Measurements from ENCODE around the gene THOC6. TPM values are rescaled to one million over a fixed set of nuclear protein-coding genes. Genes with fewer than 3 reads are reported as not detected.

The THOC6 gene
- total RNA-seq, 1 donor from 2014 or later, result 15.7 TPM

DNA sequence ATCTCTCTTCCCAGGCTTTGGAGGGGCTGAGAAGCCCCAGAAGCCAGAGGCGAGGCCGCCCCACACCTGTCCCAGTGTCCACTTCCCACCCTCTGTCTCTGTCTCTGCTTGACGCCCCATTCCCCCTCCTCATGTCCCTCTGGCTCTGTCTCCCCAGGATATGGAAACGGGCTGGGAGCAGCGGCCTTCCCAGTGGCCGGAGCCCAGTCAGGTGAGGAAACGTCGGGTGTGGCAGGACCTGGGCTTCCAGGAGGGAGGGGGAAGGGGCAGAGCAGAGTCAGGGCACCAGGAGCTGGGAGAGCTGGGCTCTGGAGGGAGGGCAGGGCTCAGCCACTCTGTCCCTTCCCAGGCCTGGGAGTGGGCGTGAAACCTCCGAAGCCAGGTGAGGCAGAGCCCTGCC, 32.9 kb upstream of the THOC6 start:
- no peak overlapping the region for H3K27ac ChIP-seq (ENCODE audit: low read depth, low read length)
- H3K27me3 ChIP-seq (ENCODE audit: control insufficient read depth in 3 of 3, insufficient read depth in 3 of 3, low read length in 3 of 3), result peaks cover 0 to 9% (median 8%) of the 10 kb centered on the region in 3 donors
- peaks cover 11 to 16% (median 11%) of the 10 kb centered on the region in 3 donors for H3K4me1 ChIP-seq (ENCODE audit: control insufficient read depth in 3 of 3, insufficient read depth in 3 of 3, low read length in 3 of 3)
- no peak overlapping the region for H3K9ac ChIP-seq (ENCODE audit: low read depth in 1 of 3, low read length in 3 of 3)
- no peaks in the 10 kb centered on the region for H3K9me3 ChIP-seq (ENCODE audit: control insufficient read depth in 3 of 3, low read length in 3 of 3)
- no peaks in the 10 kb centered on the region for H3K36me3 ChIP-seq (ENCODE audit: control insufficient read depth in 3 of 3, insufficient read depth in 3 of 3, low read length in 3 of 3)
- H3K4me3 ChIP-seq (ENCODE audit: low read length in 3 of 3), result no peak overlapping the region

DNA sequence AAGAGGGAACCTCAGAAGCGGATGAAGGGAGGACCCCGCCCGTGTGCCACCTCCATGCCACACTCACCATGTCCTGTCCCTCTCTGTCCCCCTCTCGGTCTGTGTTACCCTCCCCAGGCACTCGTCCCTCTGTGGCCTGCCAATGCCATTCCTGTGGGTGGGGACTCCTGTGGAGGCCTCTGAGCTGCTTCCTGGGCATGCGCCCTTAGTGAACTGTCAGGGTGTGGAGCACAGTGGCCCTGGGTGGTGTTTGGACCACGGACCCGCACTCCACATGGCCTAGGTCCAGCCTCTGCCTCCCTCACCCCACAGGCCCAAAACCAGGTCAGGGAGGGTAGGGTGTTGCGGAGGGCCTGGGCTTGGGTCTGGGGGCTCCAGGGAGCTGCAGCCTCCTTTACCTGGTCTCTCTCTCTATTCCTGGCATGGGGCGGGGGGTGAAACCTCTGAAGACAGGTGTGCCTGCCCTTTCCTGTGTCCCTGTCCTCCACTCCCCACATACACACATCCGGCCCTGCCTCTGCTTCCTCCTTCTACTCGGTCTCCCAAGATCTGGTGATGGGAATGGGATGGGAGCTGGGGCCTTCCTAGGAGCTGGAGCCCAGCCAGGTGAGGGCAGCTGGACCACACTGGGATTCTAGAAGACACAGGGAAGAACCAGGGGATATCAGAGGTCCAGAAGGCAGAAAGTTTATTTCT, 32.1 kb upstream of the THOC6 start:
- peaks cover 0 to 9% (median 8%) of the 10 kb centered on the region in 3 donors for H3K27me3 ChIP-seq (ENCODE audit: control insufficient read depth in 3 of 3, insufficient read depth in 3 of 3, low read length in 3 of 3)
- H3K27ac ChIP-seq (ENCODE audit: low read depth, low read length), result no peak overlapping the region
- no peak overlapping the region for H3K9ac ChIP-seq (ENCODE audit: low read depth in 1 of 3, low read length in 3 of 3)
- H3K9me3 ChIP-seq (ENCODE audit: control insufficient read depth in 3 of 3, low read length in 3 of 3), result no peaks in the 10 kb centered on the region
- H3K4me1 ChIP-seq (ENCODE audit: control insufficient read depth in 3 of 3, insufficient read depth in 3 of 3, low read length in 3 of 3), result peaks cover 2 to 8% (median 3%) of the 10 kb centered on the region in 3 donors
- no peaks in the 10 kb centered on the region for H3K36me3 ChIP-seq (ENCODE audit: control insufficient read depth in 3 of 3, insufficient read depth in 3 of 3, low read length in 3 of 3)
- H3K4me3 ChIP-seq (ENCODE audit: low read length in 3 of 3), result no peak overlapping the region

DNA sequence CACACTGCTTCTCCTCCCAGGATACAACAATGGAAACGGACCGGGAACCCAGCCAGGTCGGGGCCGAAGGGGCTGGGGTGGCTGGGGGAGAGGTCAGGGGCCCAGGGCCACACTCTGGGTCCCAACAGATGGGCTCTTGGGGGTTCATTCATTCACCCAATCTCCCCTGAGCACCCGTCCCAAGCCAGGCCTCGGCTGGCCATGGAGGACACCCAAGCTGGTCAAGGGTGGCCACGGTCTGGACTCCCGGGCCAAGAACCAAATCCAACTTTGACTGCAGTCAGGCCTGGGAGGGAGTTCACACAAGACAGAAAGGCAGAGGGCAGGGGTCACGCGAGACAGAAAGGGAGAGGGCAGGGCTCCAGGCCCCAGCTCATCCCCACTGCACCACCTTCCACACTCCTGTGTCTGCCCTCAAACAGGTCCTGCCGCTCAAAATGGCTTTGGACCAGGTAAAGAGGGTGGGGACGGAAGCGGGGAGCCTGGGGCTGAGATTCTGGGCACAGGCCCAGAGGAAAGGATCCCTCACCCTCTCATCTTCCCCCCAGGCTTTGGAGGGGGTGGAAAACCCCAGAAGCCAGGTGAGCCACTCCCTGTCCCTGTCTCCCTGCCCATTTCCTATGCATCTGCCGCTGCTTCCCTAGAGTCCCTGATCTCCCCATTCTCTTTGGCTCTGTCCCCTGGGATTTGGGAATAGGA, 31.3 kb upstream of the THOC6 start:
- Histone ChIP-seq H3K4me3 (ENCODE audit: low read length in 3 of 3) (no peak overlapping the region), H3K36me3 (ENCODE audit: control insufficient read depth in 3 of 3, insufficient read depth in 3 of 3, low read length in 3 of 3) (no peaks in the 10 kb centered on the region), H3K27ac (ENCODE audit: low read depth, low read length) (no peak overlapping the region), H3K4me1 (ENCODE audit: control insufficient read depth in 3 of 3, insufficient read depth in 3 of 3, low read length in 3 of 3) (peaks cover 0 to 3% (median 0%) of the 10 kb centered on the region in 3 donors), H3K9ac (ENCODE audit: low read depth in 1 of 3, low read length in 3 of 3) (no peak overlapping the region), H3K9me3 (ENCODE audit: control insufficient read depth in 3 of 3, low read length in 3 of 3) (no peaks in the 10 kb centered on the region), H3K27me3 (ENCODE audit: control insufficient read depth in 3 of 3, insufficient read depth in 3 of 3, low read length in 3 of 3) (peaks cover 0 to 9% (median 8%) of the 10 kb centered on the region in 3 donors)

DNA sequence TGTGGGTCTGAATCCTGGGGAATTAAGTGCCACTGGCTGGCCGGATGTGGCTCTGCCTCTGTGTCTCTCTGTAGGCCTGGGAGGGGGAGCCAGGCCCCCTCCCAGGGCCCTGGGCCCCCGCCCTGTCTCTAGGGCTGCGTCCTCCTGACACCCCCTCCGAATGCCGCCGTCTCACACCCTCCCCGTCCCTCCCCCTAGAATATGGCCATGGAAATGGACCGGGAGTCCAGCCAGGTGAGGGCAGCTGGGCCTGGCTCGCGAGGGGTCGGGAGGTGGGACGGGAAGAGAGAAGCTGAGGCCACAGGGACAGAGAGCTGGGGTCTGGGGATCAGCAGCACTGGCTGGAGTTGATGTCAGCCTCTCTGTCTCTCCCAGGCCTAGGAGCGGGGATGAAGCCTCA, 27.5 kb upstream of the THOC6 start:
- Histone ChIP-seq H3K9ac (ENCODE audit: low read depth in 1 of 3, low read length in 3 of 3) (no peak overlapping the region), H3K4me3 (ENCODE audit: low read length in 3 of 3) (no peak overlapping the region), H3K36me3 (ENCODE audit: control insufficient read depth in 3 of 3, insufficient read depth in 3 of 3, low read length in 3 of 3) (no peaks in the 10 kb centered on the region), H3K27ac (ENCODE audit: low read depth, low read length) (no peak overlapping the region), H3K27me3 (ENCODE audit: control insufficient read depth in 3 of 3, insufficient read depth in 3 of 3, low read length in 3 of 3) (peaks cover 0 to 5% (median 0%) of the 10 kb centered on the region in 3 donors), H3K4me1 (ENCODE audit: control insufficient read depth in 3 of 3, insufficient read depth in 3 of 3, low read length in 3 of 3) (no peaks in the 10 kb centered on the region), H3K9me3 (ENCODE audit: control insufficient read depth in 3 of 3, low read length in 3 of 3) (no peaks in the 10 kb centered on the region)

DNA sequence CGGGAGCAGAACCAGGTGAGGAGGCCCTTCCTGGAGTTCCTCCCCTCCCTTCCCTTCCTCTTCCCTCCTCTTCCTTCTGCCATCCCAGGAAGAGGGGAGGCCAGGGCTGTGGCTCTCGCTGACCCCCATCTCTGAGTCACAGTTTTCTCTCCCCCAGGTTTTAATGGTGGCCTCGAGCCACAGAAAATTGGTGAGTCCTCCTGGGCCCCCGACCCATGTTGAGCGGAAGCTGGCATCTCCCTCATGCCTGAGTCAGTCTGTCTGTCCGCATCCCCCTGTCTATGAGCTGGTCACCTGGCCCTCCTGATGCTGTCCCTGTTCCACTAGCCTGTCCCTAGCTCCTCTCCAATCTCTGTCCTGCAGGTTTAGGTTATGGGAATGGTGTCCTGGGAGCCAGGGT, 23.9 kb upstream of the THOC6 start:
- Histone ChIP-seq H3K4me1 (ENCODE audit: control insufficient read depth in 3 of 3, insufficient read depth in 3 of 3, low read length in 3 of 3) (peaks cover 0 to 3% (median 2%) of the 10 kb centered on the region in 3 donors), H3K4me3 (ENCODE audit: low read length in 3 of 3) (no peak overlapping the region), H3K9me3 (ENCODE audit: control insufficient read depth in 3 of 3, low read length in 3 of 3) (no peaks in the 10 kb centered on the region), H3K27ac (ENCODE audit: low read depth, low read length) (no peak overlapping the region), H3K36me3 (ENCODE audit: control insufficient read depth in 3 of 3, insufficient read depth in 3 of 3, low read length in 3 of 3) (no peaks in the 10 kb centered on the region), H3K27me3 (ENCODE audit: control insufficient read depth in 3 of 3, insufficient read depth in 3 of 3, low read length in 3 of 3) (peaks cover 0 to 6% (median 0%) of the 10 kb centered on the region in 3 donors), H3K9ac (ENCODE audit: low read depth in 1 of 3, low read length in 3 of 3) (no peak overlapping the region)

DNA sequence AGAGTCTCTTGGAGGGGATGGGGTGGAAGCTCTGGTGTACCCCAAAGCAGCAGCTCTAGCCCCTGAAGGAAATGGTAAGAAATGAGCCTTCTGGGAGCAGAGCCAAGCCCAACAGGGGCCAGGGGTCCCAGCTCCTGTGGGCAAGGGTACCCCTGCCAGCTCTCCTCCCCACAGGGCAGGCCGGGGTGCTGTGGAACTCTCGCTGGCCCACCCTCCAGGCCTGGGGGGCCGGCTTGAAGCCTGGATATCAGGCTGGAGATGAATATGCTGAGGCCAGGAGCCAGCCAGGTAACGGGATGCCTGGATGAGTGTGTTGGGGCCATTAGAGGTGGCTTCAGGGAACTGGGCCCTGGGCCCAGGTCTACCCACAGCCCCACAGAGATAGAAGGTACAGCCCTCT, 23.3 kb upstream of the THOC6 start:
- Histone ChIP-seq H3K4me1 (ENCODE audit: control insufficient read depth in 3 of 3, insufficient read depth in 3 of 3, low read length in 3 of 3) (peaks cover 0 to 4% (median 3%) of the 10 kb centered on the region in 3 donors), H3K36me3 (ENCODE audit: control insufficient read depth in 3 of 3, insufficient read depth in 3 of 3, low read length in 3 of 3) (no peaks in the 10 kb centered on the region), H3K27me3 (ENCODE audit: control insufficient read depth in 3 of 3, insufficient read depth in 3 of 3, low read length in 3 of 3) (peaks cover 0 to 6% (median 0%) of the 10 kb centered on the region in 3 donors), H3K9me3 (ENCODE audit: control insufficient read depth in 3 of 3, low read length in 3 of 3) (no peaks in the 10 kb centered on the region), H3K4me3 (ENCODE audit: low read length in 3 of 3) (no peak overlapping the region), H3K9ac (ENCODE audit: low read depth in 1 of 3, low read length in 3 of 3) (no peak overlapping the region), H3K27ac (ENCODE audit: low read depth, low read length) (no peak overlapping the region)

GRCh38 chr16:3001316-3001715, 22.5 kb upstream of the THOC6 start:
- H3K4me3 ChIP-seq (ENCODE audit: low read length in 3 of 3), result no peak overlapping the region
- H3K27ac ChIP-seq (ENCODE audit: low read depth, low read length), result no peak overlapping the region
- no peak overlapping the region for H3K9ac ChIP-seq (ENCODE audit: low read depth in 1 of 3, low read length in 3 of 3)
- no peaks in the 10 kb centered on the region for H3K36me3 ChIP-seq (ENCODE audit: control insufficient read depth in 3 of 3, insufficient read depth in 3 of 3, low read length in 3 of 3)
- peaks cover 0 to 10% (median 0%) of the 10 kb centered on the region in 3 donors for H3K27me3 ChIP-seq (ENCODE audit: control insufficient read depth in 3 of 3, insufficient read depth in 3 of 3, low read length in 3 of 3)
- H3K4me1 ChIP-seq (ENCODE audit: control insufficient read depth in 3 of 3, insufficient read depth in 3 of 3, low read length in 3 of 3), result peaks cover 0 to 4% (median 3%) of the 10 kb centered on the region in 3 donors
- H3K9me3 ChIP-seq (ENCODE audit: control insufficient read depth in 3 of 3, low read length in 3 of 3), result no peaks in the 10 kb centered on the region

GRCh38 chr16:3003582-3004270, 20.1 kb upstream of the THOC6 start:
- Histone ChIP-seq H3K27ac (ENCODE audit: low read depth, low read length) (no peak overlapping the region), H3K4me3 (ENCODE audit: low read length in 3 of 3) (peak overlapping the region in 2 of 3 donors; percentile 17 to 49), H3K36me3 (ENCODE audit: control insufficient read depth in 3 of 3, insufficient read depth in 3 of 3, low read length in 3 of 3) (peaks cover 3 to 5% (median 4%) of the 10 kb centered on the region in 3 donors), H3K9me3 (ENCODE audit: control insufficient read depth in 3 of 3, low read length in 3 of 3) (no peaks in the 10 kb centered on the region), H3K27me3 (ENCODE audit: control insufficient read depth in 3 of 3, insufficient read depth in 3 of 3, low read length in 3 of 3) (peaks cover 10 to 30% (median 13%) of the 10 kb centered on the region in 3 donors), H3K4me1 (ENCODE audit: control insufficient read depth in 3 of 3, insufficient read depth in 3 of 3, low read length in 3 of 3) (peaks cover 0 to 6% (median 4%) of the 10 kb centered on the region in 3 donors), H3K9ac (ENCODE audit: low read depth in 1 of 3, low read length in 3 of 3) (peak overlapping the region in 1 of 3 donors; percentile 40)

GRCh38 chr16:3004319-3004718, 19.5 kb upstream of the THOC6 start:
- no peaks in the 10 kb centered on the region for H3K9me3 ChIP-seq (ENCODE audit: control insufficient read depth in 3 of 3, low read length in 3 of 3)
- peak overlapping the region in 1 of 3 donors; percentile 27 for H3K4me3 ChIP-seq (ENCODE audit: low read length in 3 of 3)
- H3K27ac ChIP-seq (ENCODE audit: low read depth, low read length), result no peak overlapping the region

More at GRCh38 chr16:3004319-3004718, 19.5 kb upstream of the THOC6 start:
- Histone ChIP-seq H3K27me3 (ENCODE audit: control insufficient read depth in 3 of 3, insufficient read depth in 3 of 3, low read length in 3 of 3) (peaks cover 11 to 32% (median 14%) of the 10 kb centered on the region in 3 donors), H3K36me3 (ENCODE audit: control insufficient read depth in 3 of 3, insufficient read depth in 3 of 3, low read length in 3 of 3) (peaks cover 3 to 5% (median 4%) of the 10 kb centered on the region in 3 donors), H3K9ac (ENCODE audit: low read depth in 1 of 3, low read length in 3 of 3) (no peak overlapping the region), H3K4me1 (ENCODE audit: control insufficient read depth in 3 of 3, insufficient read depth in 3 of 3, low read length in 3 of 3) (peaks cover 0 to 6% (median 4%) of the 10 kb centered on the region in 3 donors)
